Loucy (cell line): ENCODE measurements around the gene HIKESHI.

Source experiments
- H2AFZ ChIP-seq: fragments of 200-600 bp; sonication (generic); 2 replicates; pipeline ENCODE4 v1.6.0; 2016; ENCODE audit warnings: antibody characterized with exemption, mild to moderate bottlenecking, low read length, moderate library complexity
- H3F3A ChIP-seq: fragments of 200-600 bp; 2 replicates; pipeline ENCODE4 v1.6.0; 2016; ENCODE audit warnings: antibody characterized with exemption, low read depth, mild to moderate bottlenecking
- H3K27me3 ChIP-seq: fragments of 200-600 bp; sonication (generic); 2 replicates; pipeline ENCODE4 v1.6.1; 2014; ENCODE audit warnings: low read length, mild to moderate bottlenecking; ENCODE audit not compliant: insufficient read depth, poor library complexity, severe bottlenecking
- H3K36me3 ChIP-seq: fragments of 200-600 bp; sonication (generic); 2 replicates; pipeline ENCODE4 v1.6.1; 2016; ENCODE audit warnings: low read length; ENCODE audit not compliant: insufficient read depth
- H3K4me1 ChIP-seq: fragments of 200-600 bp; sonication (generic); 2 replicates; pipeline ENCODE4 v1.5.1; 2014; ENCODE audit warnings: low read length, mild to moderate bottlenecking; ENCODE audit not compliant: insufficient read depth, poor library complexity, severe bottlenecking
- H3K4me2 ChIP-seq: fragments of 200-600 bp; sonication (generic); 2 replicates; pipeline ENCODE4 v1.6.0; 2014; ENCODE audit warnings: antibody characterized with exemption, low read length, low read depth, mild to moderate bottlenecking; ENCODE audit not compliant: poor library complexity, severe bottlenecking
- H3K4me3 ChIP-seq: fragments of 200-600 bp; sonication (generic); 2 replicates; pipeline ENCODE4 v1.5.1; 2014; ENCODE audit warnings: low read length, mild to moderate bottlenecking, mixed read lengths; ENCODE audit not compliant: poor library complexity, severe bottlenecking
- H3K79me2 ChIP-seq: fragments of 200-600 bp; sonication (generic); 2 replicates; pipeline ENCODE4 v1.6.1; 2014; ENCODE audit warnings: low read length; ENCODE audit not compliant: insufficient read depth
- H3K9ac ChIP-seq: fragments of 200-600 bp; sonication (generic); 2 replicates; pipeline ENCODE4 v1.6.0; 2014; ENCODE audit warnings: mild to moderate bottlenecking, low read depth, low read length, moderate library complexity; ENCODE audit not compliant: poor library complexity, severe bottlenecking
- H3K9me2 ChIP-seq: fragments of 200-600 bp; sonication (generic); replicated peaks from 2 replicates; pipeline ENCODE4 v1.6.1; 2016; ENCODE audit warnings: low read depth, low read length, mixed read lengths
- H3K9me3 ChIP-seq: fragments of 200-600 bp; sonication (generic); 2 replicates; pipeline ENCODE4 v1.6.1; 2014; ENCODE audit warnings: mild to moderate bottlenecking, antibody characterized with exemption, low read length, low read depth; ENCODE audit not compliant: insufficient read depth
- H4K20me1 ChIP-seq: fragments of 200-600 bp; sonication (generic); 2 replicates; pipeline ENCODE4 v1.6.0; 2014; ENCODE audit warnings: antibody characterized with exemption, low read length, mild to moderate bottlenecking; ENCODE audit not compliant: insufficient read depth, poor library complexity, severe bottlenecking
- EZH2phosphoT487 ChIP-seq: fragments of 200-600 bp; IDR thresholded peaks from 2 replicates; pipeline ENCODE4 v1.6.1; 2018; ENCODE audit warnings: antibody characterized with exemption, mild to moderate bottlenecking, moderate library complexity, borderline replicate concordance
- TF ChIP-seq, protein P1 (sequence below): fragments of 200-600 bp; sonication (generic); conservative IDR thresholded peaks from 2 replicates; pipeline ENCODE4 v1.5.1; 2014; ENCODE audit warnings: mild to moderate bottlenecking, antibody characterized with exemption, low read length

Gene HIKESHI

DNA sequence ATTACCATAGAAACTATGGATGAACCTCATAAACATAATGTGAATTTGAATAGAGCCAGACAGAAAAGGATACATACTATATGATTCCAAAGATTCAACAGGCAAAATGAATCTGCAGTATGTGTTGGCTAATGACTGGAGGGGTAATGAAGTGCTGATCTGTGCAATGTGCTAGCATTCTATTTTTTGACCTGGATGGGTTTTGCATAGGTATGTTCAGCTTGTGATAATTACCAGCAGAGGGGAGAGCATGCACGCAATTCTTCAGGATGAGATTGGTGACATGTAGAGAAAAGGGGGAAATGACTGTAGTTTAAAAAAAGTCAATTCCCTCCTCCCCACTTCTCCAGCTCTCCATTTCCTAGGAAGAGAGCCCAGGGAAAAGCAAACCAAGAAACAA lies 72.0 kb downstream of the HIKESHI start:
- Histone ChIP-seq H2AFZ (no peak overlapping the region), H3K4me2 (no peak overlapping the region), H3K36me3 (no peaks in the 10 kb centered on the region), H3K4me1 (peaks cover 4% of the 10 kb centered on the region), H3K9me3 (no peaks in the 10 kb centered on the region), H3K4me3 (no peak overlapping the region), H3K27me3 (no peaks in the 10 kb centered on the region), H3K9ac (no peak overlapping the region), H3K79me2 (no peaks in the 10 kb centered on the region), H3K9me2 (no peaks in the 10 kb centered on the region), H3F3A (no peaks in the 10 kb centered on the region), H4K20me1 (no peaks in the 10 kb centered on the region)
- TF ChIP-seq EZH2phosphoT487, result no peak
- TF ChIP-seq, protein P1, sequence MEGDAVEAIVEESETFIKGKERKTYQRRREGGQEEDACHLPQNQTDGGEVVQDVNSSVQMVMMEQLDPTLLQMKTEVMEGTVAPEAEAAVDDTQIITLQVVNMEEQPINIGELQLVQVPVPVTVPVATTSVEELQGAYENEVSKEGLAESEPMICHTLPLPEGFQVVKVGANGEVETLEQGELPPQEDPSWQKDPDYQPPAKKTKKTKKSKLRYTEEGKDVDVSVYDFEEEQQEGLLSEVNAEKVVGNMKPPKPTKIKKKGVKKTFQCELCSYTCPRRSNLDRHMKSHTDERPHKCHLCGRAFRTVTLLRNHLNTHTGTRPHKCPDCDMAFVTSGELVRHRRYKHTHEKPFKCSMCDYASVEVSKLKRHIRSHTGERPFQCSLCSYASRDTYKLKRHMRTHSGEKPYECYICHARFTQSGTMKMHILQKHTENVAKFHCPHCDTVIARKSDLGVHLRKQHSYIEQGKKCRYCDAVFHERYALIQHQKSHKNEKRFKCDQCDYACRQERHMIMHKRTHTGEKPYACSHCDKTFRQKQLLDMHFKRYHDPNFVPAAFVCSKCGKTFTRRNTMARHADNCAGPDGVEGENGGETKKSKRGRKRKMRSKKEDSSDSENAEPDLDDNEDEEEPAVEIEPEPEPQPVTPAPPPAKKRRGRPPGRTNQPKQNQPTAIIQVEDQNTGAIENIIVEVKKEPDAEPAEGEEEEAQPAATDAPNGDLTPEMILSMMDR, result no peak

DNA sequence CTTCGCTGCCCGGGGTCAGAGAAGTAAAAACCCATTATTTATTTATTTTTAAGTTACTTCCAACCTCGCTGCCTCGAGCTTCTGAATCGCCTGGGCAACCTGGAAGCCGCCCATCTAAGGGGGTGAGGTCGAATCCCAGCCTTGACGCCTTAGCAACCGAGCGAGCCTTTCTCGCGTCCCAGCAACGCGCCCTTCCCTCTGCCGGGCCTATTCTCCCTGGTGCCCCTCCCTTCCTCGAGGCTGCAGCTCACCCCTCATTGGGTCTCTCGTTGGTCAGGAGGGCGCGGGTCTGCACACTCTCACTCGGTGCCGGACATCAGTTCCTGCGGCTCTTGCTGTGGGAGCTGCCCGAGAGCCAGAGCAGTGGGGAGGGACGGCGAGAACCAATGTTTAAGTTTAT lies 72.5 kb downstream of the HIKESHI start, which contains the start of gene CCDC81:
CCDC81 (plus strand) TSS at position 302 of the 400 bp plus-strand sequence. CDS start 277 bp downstream, outside the sequence.
- Histone ChIP-seq H3K4me3 (no peak within 1 kb of the TSS), H4K20me1 (no peaks in the 10 kb centered on the region), H3K9me2 (no peaks in the 10 kb centered on the region), H3K9ac (no peak within 1 kb of the TSS), H2AFZ (no peak within 1 kb of the TSS), H3K9me3 (no peaks in the 10 kb centered on the region), H3K4me1 (peaks cover 4% of the 10 kb centered on the region), H3K4me2 (no peak within 1 kb of the TSS), H3K79me2 (no peaks in the 10 kb centered on the region), H3K36me3 (no peaks in the 10 kb centered on the region), H3F3A (no peaks in the 10 kb centered on the region), H3K27me3 (no peaks in the 10 kb centered on the region)
- TF ChIP-seq, protein P1, result no peak
- TF ChIP-seq EZH2phosphoT487, result no peak

DNA sequence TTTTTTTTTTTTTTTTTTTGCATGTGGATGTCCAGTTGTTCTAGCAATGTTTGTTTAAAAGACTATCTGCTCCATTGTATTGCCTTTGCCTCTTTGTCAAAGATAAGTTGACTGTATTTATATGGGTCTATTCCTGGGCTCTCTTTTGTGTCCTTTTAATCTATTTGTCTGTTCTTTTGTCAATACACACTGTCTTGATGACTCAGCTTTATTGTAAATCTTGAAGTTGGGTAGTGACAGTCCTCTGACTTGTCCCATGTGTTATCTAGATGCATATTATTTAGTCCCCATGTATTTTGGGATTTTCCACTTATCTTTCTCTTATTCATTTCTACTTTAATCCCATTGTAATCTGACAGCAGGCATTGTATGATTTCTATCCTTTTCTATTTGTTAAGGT lies 75.9 kb downstream of the HIKESHI start:
- no peak overlapping the region for H3K4me2 ChIP-seq
- no peaks in the 10 kb centered on the region for H3K9me2 ChIP-seq
- TF ChIP-seq, protein P1, result no peak
- TF ChIP-seq EZH2phosphoT487, result no peak
- no peak overlapping the region for H3K9ac ChIP-seq
- H4K20me1 ChIP-seq, result no peaks in the 10 kb centered on the region
- no peak overlapping the region for H3K4me3 ChIP-seq
- no peaks in the 10 kb centered on the region for H3K27me3 ChIP-seq
- H3K79me2 ChIP-seq, result no peaks in the 10 kb centered on the region
- no peaks in the 10 kb centered on the region for H3K9me3 ChIP-seq
- H2AFZ ChIP-seq, result no peak overlapping the region
- no peaks in the 10 kb centered on the region for H3K36me3 ChIP-seq
- H3K4me1 ChIP-seq, result no peaks in the 10 kb centered on the region
- no peaks in the 10 kb centered on the region for H3F3A ChIP-seq
